Esophagus squamous epithelium (tissue), 5 donors: ENCODE results near the gene CCDC40. TPM values are rescaled to one million over a fixed set of nuclear protein-coding genes. Genes with fewer than 3 reads are reported as not detected.

ENCODE experiments used
- DNase-seq: peaks from one replicate; lab custom pipeline; 2025; lab: John Stamatoyannopoulos, UW
- H3K27ac ChIP-seq, 4 donors: fragments of 200-600 bp; sonication (generic); one replicate each; pipeline ENCODE4 v1.5.1; 2016 to 2019; ENCODE audit warnings: mild to moderate bottlenecking in 1 of 4
- H3K27me3 ChIP-seq, 4 donors: fragments of 200-600 bp; sonication (generic); 1 replicate in 3 of 4; 2 replicates in 1 of 4; pipeline versions ENCODE4 v1.5.1 to v1.6.0; 2017 to 2021; ENCODE audit warnings: antibody characterized with exemption in 1 of 4
- H3K36me3 ChIP-seq, 3 donors: fragments of 200-600 bp; sonication (generic); one replicate each; pipeline ENCODE4 v1.5.1; 2016 to 2019
- H3K4me1 ChIP-seq, 3 donors: fragments of 200-600 bp; sonication (generic); one replicate each; pipeline ENCODE4 v1.5.1; 2017 to 2019
- H3K4me3 ChIP-seq, 4 donors: fragments of 200-600 bp; sonication (generic); 1 replicate in 3 of 4; 2 replicates in 1 of 4; pipeline ENCODE4 v1.5.1; 2016 to 2019; ENCODE audit warnings: mild to moderate bottlenecking in 2 of 4, moderate library complexity in 1 of 4
- H3K9me3 ChIP-seq, 3 donors: fragments of 200-600 bp; sonication (generic); one replicate each; pipeline ENCODE4 v1.5.1; 2016 to 2019
- CTCF ChIP-seq, 6 experiments: fragments of 450-650 bp in 4 of 6; fragments of 200-600 bp in 2 of 6; sonication (generic) in 2 of 6; IDR thresholded peaks; one replicate each; pipeline ENCODE4 v1.5.1; 2016 to 2019; ENCODE audit warnings: antibody characterized with exemption in 6 of 6, mild to moderate bottlenecking in 4 of 6, moderate library complexity in 4 of 6
- POLR2A ChIP-seq, 4 donors: fragments of 450-650 bp; IDR thresholded peaks; one replicate each; pipeline ENCODE4 v1.6.1; 2017; ENCODE audit warnings: antibody characterized with exemption in 4 of 4, mild to moderate bottlenecking in 4 of 4, moderate library complexity in 3 of 4
- WGBS, 2 donors: methylation state at CpG; one replicate each; pipeline ENCODE4 v1.1.5; 2018; 5-methylcytosine and 5-hydroxymethylcytosine counted together
- intact Hi-C: fragments of 100-400 bp; cut with DNase I; formaldehyde crosslinking; loops from one replicate; pipeline ENCODE4 v1.15.0; 2022
- total RNA-seq, 4 donors: library from RNA; depleted of rRNA; stranded (reverse); fragments of >200 nt; gene quantifications; one replicate each; pipeline ENCODE4 v1.1.0, GENCODE V29; 2016
- donor health status: DM: yes; HTN: yes; CAD: no.

CCDC40 gene
- total RNA-seq, 4 donors from 2014 or later: 0.32 to 3.9 (median 2.1) TPM

GRCh38 chr17:80058311-80058955 lies 22.0 kb downstream of the CCDC40 start:
- peaks cover 0 to 20% (median 1%) of the 10 kb centered on the region in 3 donors for H3K4me1 ChIP-seq
- H3K27ac ChIP-seq: no peak overlapping the region
- H3K4me3 ChIP-seq: no peak overlapping the region
- no peaks in the 10 kb centered on the region for H3K9me3 ChIP-seq
- peaks cover 0 to 6% (median 0%) of the 10 kb centered on the region in 3 donors for H3K36me3 ChIP-seq
- 92 to 96% methylated on average over 18 to 28 of the region's 28 CpGs for WGBS, 2 donors
- TF ChIP-seq CTCF (IDR thresholded peaks at IDR 0.05) (no peak), POLR2A (IDR thresholded peaks at IDR 0.05) (no peak)
- no peaks in the 10 kb centered on the region for H3K27me3 ChIP-seq
- intact Hi-C loops: no loop called here
- no peak for DNase-seq

- no peak overlapping the region for H3K4me3 ChIP-seq
- DNase-seq: no peak
- H3K9me3 ChIP-seq: no peaks in the 10 kb centered on the region
- peaks cover 0 to 6% (median 0%) of the 10 kb centered on the region in 3 donors for H3K36me3 ChIP-seq
- H3K27me3 ChIP-seq: peaks cover 0 to 5% (median 0%) of the 10 kb centered on the region in 4 donors
- WGBS, 2 donors: 63 to 71% methylated on average over 4 of the region's 4 CpGs
- peak overlapping the region in 1 of 4 donors; percentile 29 for H3K27ac ChIP-seq
- H3K4me1 ChIP-seq: peaks cover 6 to 31% (median 7%) of the 10 kb centered on the region in 3 donors
- TF ChIP-seq CTCF (IDR thresholded peaks at IDR 0.05) (no peak), POLR2A (IDR thresholded peaks at IDR 0.05) (no peak)
- intact Hi-C loops: no loop called here
Observed at GRCh38 chr17:80060644-80061043, 24.2 kb downstream of the CCDC40 start.

- WGBS, 2 donors: 74 to 83% methylated on average over 6 to 12 of the region's 12 CpGs
- H3K27me3 ChIP-seq: peaks cover 0 to 12% (median 0%) of the 10 kb centered on the region in 4 donors
- H3K4me1 ChIP-seq: peaks cover 6 to 38% (median 7%) of the 10 kb centered on the region in 3 donors
- no peak overlapping the region for H3K27ac ChIP-seq
- intact Hi-C loops: no loop called here
- no peak overlapping the region for H3K4me3 ChIP-seq
- DNase-seq: no peak
- peaks cover 0 to 6% (median 0%) of the 10 kb centered on the region in 3 donors for H3K36me3 ChIP-seq
- TF ChIP-seq CTCF (IDR thresholded peaks at IDR 0.05) (no peak), POLR2A (IDR thresholded peaks at IDR 0.05) (no peak)
- no peaks in the 10 kb centered on the region for H3K9me3 ChIP-seq
Observed at GRCh38 chr17:80061421-80061820, 25.0 kb downstream of the CCDC40 start.

- WGBS, 2 donors: 68 to 81% methylated on average over 15 to 19 of the region's 27 CpGs
- no peak for DNase-seq
- Histone ChIP-seq H3K27ac (peak overlapping the region; percentile 12 to 85 (median 63)), H3K36me3 (no peaks in the 10 kb centered on the region), H3K27me3 (peaks cover 0 to 12% (median 0%) of the 10 kb centered on the region in 4 donors), H3K4me3 (no peak overlapping the region), H3K4me1 (peaks cover 9 to 51% (median 15%) of the 10 kb centered on the region in 3 donors), H3K9me3 (no peaks in the 10 kb centered on the region)
- TF ChIP-seq CTCF (IDR thresholded peaks at IDR 0.05) (no peak), POLR2A (IDR thresholded peaks at IDR 0.05) (no peak)
- intact Hi-C loops: no loop called here
Observed at GRCh38 chr17:80063830-80064585, 27.6 kb downstream of the CCDC40 start.

- H3K36me3 ChIP-seq: no peaks in the 10 kb centered on the region
- WGBS, 2 donors: 81 to 83% methylated on average over 8 of the region's 8 CpGs
- H3K4me1 ChIP-seq: peaks cover 16 to 51% (median 20%) of the 10 kb centered on the region in 3 donors
- H3K27ac ChIP-seq: peak overlapping the region; percentile 12 to 85 (median 63)
- no peak for DNase-seq
- TF ChIP-seq POLR2A (IDR thresholded peaks at IDR 0.05) (no peak), CTCF (IDR thresholded peaks at IDR 0.05) (no peak)
- H3K4me3 ChIP-seq: no peak overlapping the region
- intact Hi-C loops: no loop called here
- peaks cover 0 to 12% (median 0%) of the 10 kb centered on the region in 4 donors for H3K27me3 ChIP-seq
- H3K9me3 ChIP-seq: no peaks in the 10 kb centered on the region
Observed at GRCh38 chr17:80064696-80065095, 28.3 kb downstream of the CCDC40 start.
